ENCODE measurements around the gene GALK1.

DNA sequence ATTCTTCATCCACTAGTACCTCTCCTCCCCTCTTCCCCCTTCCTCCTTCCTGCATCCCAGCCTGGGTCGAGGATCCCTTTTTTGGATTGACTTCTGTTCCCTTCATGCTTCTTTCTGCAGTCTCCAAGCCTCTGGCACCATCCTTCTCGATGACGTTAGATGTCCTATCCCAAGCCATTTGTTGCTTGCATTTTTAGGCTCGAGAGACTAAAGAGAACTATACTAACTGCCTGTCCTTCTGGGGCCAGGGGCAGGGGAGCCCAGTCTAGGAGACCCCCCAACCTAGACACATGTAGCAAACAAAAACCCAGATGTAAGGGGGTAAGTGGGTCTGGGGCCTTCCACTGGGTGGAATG lies 43.5 kb upstream of the GALK1 start:
- TF ChIP-seq, protein P1, sequence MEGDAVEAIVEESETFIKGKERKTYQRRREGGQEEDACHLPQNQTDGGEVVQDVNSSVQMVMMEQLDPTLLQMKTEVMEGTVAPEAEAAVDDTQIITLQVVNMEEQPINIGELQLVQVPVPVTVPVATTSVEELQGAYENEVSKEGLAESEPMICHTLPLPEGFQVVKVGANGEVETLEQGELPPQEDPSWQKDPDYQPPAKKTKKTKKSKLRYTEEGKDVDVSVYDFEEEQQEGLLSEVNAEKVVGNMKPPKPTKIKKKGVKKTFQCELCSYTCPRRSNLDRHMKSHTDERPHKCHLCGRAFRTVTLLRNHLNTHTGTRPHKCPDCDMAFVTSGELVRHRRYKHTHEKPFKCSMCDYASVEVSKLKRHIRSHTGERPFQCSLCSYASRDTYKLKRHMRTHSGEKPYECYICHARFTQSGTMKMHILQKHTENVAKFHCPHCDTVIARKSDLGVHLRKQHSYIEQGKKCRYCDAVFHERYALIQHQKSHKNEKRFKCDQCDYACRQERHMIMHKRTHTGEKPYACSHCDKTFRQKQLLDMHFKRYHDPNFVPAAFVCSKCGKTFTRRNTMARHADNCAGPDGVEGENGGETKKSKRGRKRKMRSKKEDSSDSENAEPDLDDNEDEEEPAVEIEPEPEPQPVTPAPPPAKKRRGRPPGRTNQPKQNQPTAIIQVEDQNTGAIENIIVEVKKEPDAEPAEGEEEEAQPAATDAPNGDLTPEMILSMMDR (IDR thresholded peaks at IDR 0.05), result no peak
- no peak for TF ChIP-seq EP300 (IDR thresholded peaks at IDR 0.05; ENCODE audit: low read depth)

Data from transverse colon (tissue), 3 donors.